GM23338 (cell line): ENCODE data around the gene CTNNA3. TPM values are rescaled to one million over a fixed set of nuclear protein-coding genes. Genes with fewer than 3 reads are reported as not detected.

Source experiments
- CREB1 ChIP-seq: fragments of 250-450 bp; sonication (Bioruptor Pico); IDR thresholded peaks from 2 replicates; pipeline ENCODE4 v1.5.0; 2020; ENCODE audit warnings: low read depth, mild to moderate bottlenecking, moderate library complexity
- ETS1 ChIP-seq: IDR thresholded peaks from 2 replicates; pipeline ENCODE4 v1.6.1; 2016; ENCODE audit warnings: antibody characterized with exemption
- EZH2 ChIP-seq: fragments of 200-600 bp; sonication (generic); IDR thresholded peaks from one replicate; pipeline ENCODE4 v1.8.0; 2017; ENCODE audit warnings: antibody characterized with exemption, mild to moderate bottlenecking, low read depth; ENCODE audit not compliant: unreplicated experiment
- JUNB ChIP-seq: IDR thresholded peaks from one replicate; pipeline ENCODE4 v1.6.1; 2016; ENCODE audit warnings: antibody characterized with exemption; ENCODE audit not compliant: unreplicated experiment
- NANOG ChIP-seq: IDR thresholded peaks from 2 replicates; pipeline ENCODE4 v1.6.1; 2016; ENCODE audit warnings: antibody characterized with exemption, borderline replicate concordance
- POLR2AphosphoS5 ChIP-seq: IDR thresholded peaks from 2 replicates; pipeline ENCODE4 v1.6.1; 2016; ENCODE audit warnings: antibody characterized with exemption, low read depth
- REST ChIP-seq: IDR thresholded peaks from one replicate; pipeline ENCODE4 v1.6.1; 2018; ENCODE audit warnings: antibody characterized with exemption; ENCODE audit not compliant: unreplicated experiment
- STAT1 ChIP-seq: IDR thresholded peaks from one replicate; pipeline ENCODE4 v1.6.1; 2016; ENCODE audit warnings: antibody characterized with exemption; ENCODE audit not compliant: unreplicated experiment
- ZNF331 ChIP-seq: fragments of 250-450 bp; sonication (Bioruptor Pico); IDR thresholded peaks from 2 replicates; pipeline ENCODE4 v1.5.0; 2020; ENCODE audit warnings: low read depth, mild to moderate bottlenecking, moderate library complexity
- ZNF462 ChIP-seq: fragments of 250-450 bp; sonication (Bioruptor Pico); IDR thresholded peaks from 2 replicates; pipeline ENCODE4 v1.5.0; 2020; ENCODE audit warnings: mild to moderate bottlenecking, moderate library complexity
- polyA plus RNA-seq: library from polyadenylated mRNA; unstranded; fragments of >200 nt; fragmentation: Nextera tagmentation; extraction: Ambion mirVana; gene quantifications from 2 replicates; pipeline ENCODE4 v1.2.1, GENCODE V29; 2016
- total RNA-seq: library from RNA; depleted of rRNA; stranded (reverse); fragments of >200 nt; shearing (Covaris generic); gene quantifications from 2 replicates; pipeline ENCODE4 v1.2.3, GENCODE V29; 2014

The CTNNA3 gene
- total and polyA plus RNA-seq, 2 experiments from 2014 or later: 0.71 to 3.3 TPM

- TF ChIP-seq ZNF462 (CRISPR knock-in tag): no peak
- no peak for TF ChIP-seq EZH2
- TF ChIP-seq REST: no peak
- no peak for TF ChIP-seq CREB1
- TF ChIP-seq POLR2AphosphoS5: no peak
- no peak for TF ChIP-seq STAT1
- TF ChIP-seq ETS1: no peak
- TF ChIP-seq JUNB: no peak
- no peak for TF ChIP-seq NANOG
- TF ChIP-seq ZNF331 (CRISPR knock-in tag): no peak
Measured at GRCh38 chr10:65940105-65940504, 1755.9 kb downstream of the CTNNA3 start (continued).
